Activated gamma-delta T cell treated with Interleukin-2 at 50 U/mL for 16 hours (primary cell): Measurements from ENCODE around the gene PRICKLE2.

ENCODE experiments used
- DNase-seq: peaks from one replicate; pipeline ENCODE4 v3.0.0-alpha.2; 2020

Gene PRICKLE2

DNA sequence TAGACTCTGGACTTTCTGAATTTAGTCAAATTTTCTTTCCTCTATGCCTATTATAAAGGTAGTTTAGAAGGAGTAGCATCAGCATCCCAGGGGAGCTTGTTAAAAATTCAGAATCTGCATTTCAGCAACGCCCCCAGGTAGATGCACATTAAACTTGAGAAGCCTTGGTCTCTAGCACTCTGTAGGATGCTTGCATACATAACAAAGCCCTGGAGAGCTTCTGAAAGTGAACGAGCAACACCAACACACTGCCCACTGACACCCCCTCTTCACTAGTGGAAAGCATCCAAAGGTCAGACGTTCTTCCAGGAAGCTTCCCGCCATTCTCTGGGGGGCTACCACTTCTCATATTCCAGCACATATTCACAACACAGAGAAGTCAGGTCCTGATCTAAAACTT is 6.5 kb downstream of the PRICKLE2 start:
- DNase-seq, result no peak

GRCh38 chr3:64218329-64218728 is 6.9 kb downstream of the PRICKLE2 start:
- no peak for DNase-seq

GRCh38 chr3:64216274-64217147 is 8.8 kb downstream of the PRICKLE2 start:
- no peak for DNase-seq

DNA sequence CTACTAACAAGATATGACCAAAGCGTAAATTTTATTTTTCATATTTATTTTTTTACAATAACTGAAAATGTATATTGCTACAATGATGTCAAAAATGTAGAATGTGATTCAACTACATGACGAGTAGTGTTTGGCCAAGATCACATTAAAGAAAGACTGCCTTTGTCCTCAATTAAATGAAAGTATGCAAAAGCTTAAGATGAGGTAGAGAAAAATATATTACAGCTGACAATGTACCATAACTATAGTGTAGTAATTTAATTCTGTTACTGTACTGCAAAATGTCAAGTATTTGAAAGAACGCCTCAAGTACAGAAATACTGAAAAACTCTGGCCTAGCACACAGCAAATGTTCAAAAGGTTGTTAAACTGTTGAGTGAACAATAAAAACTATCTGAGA is 9.7 kb downstream of the PRICKLE2 start:
- DNase-seq, result no peak

GRCh38 chr3:64215103-64215502 is 10.2 kb downstream of the PRICKLE2 start:
- no peak for DNase-seq

DNA sequence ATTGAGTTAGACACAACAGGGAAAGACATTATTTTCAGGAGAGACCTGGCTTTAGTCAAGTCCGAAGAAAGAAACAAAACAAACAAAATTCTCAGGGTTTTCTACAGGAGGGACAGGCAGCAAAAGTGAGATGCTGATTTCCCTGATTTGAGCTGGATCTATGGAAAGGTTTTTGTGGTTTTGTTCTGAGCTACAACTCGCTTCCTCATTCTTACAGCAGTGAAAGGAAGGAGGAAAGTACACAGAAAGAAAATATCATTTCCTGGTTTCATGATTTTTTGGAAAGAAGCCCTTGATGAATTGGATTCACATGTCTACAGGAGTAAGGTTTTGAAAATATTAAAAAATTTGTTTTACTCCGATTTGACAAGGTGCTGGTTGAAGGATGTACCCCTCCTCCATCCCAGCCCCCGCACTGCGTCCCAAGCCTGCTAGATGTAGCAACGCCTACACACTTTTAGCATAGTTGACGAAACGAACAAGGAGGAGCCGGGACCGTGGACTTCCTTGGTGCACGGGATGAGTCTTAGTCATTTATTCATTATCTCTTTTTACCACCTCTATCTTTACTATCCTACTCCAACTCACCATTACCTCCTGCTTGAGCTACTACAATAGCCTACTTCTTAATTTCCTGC is 10.8 kb downstream of the PRICKLE2 start:
- no peak for DNase-seq

GRCh38 chr3:64213962-64214379 is 11.3 kb downstream of the PRICKLE2 start:
- DNase-seq, result no peak

DNA sequence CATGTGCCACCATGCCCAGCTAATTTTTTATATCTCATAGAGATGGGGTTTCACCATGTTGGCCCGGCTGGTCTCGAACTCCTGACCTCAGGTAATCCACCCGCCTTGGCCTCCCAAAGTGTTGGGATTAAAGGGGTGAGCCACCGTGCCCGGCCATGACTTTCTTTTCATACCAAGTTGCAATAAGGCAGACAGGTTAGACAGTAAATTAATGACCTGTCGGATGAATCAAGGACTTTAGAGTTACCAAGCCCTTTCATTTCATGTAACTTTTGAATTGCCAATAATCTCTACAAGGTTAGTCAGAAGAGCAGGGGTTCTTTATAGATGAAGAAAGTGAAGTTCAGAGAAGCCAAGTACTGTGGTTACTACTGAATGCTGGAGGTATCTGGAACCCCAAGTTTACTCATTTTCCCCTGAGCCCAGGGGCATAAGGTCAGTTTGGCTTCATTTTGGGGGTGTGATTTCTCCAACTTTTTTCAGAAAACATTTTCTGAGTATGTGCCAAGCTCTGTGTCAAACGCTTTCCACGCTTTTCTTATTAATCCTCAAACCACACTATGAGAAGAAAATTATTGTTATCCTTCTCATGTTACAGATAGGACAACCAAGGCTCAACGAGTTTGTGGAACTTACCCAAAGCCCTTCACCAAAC is 11.9 kb downstream of the PRICKLE2 start:
- no peak for DNase-seq

DNA sequence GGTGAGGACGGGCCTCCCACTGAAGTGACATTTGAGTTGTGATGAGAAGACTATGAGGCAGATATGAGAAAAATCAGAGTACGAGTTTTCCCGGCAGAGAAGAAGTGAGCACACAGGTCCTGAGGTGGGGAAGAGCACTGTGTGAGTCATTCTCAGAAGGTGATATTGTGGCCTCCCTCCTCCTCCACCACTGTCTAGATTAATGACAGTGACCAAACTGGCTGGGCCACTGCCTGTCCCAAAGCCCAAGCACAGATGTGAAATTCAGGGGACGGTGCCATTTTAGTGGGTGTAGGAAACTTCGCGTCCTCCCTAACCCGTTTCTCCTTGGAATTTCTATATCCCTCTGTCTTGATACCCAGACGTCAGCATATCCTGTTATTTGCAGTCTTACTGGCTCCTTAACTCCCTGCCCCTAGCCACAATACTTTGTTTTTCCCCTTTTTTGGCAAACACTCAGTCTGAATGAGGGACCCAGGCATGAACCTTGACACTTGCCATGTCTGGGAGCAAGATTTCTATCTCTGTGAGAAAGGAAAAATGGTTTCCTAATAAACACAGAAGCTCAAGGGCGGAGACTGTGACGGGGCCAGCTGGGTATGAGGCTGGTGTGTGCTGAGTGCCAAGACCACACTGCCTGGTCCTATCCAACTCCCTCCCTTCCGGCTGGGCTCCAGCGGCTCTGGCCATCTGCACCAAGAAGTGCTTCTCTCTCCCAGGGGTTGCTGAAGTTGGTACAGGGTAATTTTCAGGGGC is 15.2 kb downstream of the PRICKLE2 start:
- DNase-seq, result no peak

DNA sequence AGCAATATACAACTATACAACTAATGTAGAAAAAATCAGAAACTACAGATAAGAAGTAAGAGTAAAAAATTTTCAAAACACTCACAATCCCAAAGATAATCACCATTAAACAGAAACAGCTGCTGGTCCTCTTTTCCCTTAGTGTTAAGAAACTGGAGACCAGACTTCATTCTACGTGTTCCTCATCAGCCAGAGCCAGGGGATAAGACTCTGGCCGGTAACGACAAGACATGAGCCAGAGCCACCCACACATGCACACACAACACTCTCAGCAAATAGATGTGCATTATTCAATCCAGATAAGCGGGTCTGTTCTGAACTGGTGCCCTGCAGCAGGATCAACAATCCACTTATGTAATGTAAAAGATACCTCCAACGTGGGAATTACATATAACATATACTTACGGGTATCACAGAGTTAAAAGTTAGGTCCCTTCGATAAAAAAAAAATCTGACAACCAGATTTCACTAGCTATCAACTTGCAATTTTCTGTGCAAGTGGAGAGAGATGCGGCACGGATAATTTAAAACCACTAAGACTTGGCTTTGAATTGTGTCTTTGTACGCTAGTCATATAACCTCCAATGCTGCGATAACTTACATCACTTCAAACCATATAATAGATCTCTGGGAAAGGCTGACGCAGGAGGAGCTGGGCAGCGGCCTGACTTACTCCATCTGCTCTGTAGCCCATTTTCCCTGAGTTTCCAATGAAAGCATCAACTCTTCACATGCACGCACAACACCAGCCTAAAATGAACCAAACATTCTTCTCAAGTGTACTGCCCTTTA is 17.8 kb downstream of the PRICKLE2 start:
- no peak for DNase-seq

DNA sequence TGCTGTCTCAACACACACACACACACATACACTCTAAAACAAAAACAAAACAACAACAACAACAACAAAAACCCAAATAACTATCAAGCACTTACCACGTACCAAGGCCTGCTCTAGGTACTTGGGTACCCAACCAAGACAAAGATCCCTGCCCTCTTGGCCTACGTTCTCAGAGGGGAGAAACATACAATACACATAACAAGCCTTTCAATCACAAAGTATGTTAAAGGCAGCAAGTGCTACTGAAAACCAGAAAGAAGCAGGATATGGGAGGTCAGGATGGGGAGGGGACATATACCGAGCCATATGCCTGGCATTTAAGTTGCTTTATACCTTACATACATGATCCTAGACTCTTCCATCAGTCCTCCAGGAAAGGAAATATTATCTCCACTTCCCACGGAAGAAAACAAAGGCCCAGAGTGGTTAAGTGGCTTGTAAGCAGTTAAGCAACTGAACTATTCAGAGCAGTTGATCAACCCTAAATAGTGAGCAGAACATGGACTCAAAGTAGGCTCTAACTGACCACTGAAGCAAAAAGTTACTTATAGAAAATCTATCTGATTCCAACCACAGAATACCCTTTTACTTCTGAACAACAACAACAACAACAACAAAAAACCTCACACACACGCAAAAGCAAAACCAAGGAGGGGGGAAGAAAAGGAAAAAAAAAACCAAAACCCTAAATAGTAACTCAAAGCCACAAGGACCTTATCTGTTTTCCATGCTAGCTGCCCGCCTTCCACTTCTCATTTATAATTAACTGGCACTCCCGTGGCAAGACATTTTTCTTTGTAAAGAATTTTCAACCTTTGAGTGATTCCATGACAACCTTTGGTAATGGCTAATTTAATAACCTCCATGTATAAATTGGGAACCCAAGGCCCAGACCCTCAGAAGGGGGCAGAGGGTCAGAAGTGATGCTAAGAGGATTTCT is 21.0 kb downstream of the PRICKLE2 start:
- DNase-seq, result no peak

DNA sequence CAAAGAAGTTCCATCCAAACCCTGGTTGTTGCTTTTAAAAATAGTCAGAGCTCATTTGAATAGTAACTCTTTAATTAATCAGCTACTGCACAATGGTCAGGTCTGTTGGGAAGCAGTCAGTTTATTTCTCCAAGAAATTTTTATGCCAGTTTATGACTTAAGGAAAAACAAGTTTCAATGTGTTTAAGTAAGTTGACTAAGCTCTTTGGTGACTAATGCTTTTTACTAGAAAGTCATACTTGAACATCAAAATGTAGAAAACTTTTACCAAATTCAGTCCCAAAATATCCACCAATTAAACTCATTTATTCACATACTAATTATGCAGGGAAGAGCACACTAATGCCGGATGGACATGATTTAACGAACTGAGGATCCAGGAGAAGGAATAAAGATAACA is 22.1 kb downstream of the PRICKLE2 start:
- no peak for DNase-seq

GRCh38 chr3:64199932-64200331 is 25.3 kb downstream of the PRICKLE2 start:
- DNase-seq, result no peak

DNA sequence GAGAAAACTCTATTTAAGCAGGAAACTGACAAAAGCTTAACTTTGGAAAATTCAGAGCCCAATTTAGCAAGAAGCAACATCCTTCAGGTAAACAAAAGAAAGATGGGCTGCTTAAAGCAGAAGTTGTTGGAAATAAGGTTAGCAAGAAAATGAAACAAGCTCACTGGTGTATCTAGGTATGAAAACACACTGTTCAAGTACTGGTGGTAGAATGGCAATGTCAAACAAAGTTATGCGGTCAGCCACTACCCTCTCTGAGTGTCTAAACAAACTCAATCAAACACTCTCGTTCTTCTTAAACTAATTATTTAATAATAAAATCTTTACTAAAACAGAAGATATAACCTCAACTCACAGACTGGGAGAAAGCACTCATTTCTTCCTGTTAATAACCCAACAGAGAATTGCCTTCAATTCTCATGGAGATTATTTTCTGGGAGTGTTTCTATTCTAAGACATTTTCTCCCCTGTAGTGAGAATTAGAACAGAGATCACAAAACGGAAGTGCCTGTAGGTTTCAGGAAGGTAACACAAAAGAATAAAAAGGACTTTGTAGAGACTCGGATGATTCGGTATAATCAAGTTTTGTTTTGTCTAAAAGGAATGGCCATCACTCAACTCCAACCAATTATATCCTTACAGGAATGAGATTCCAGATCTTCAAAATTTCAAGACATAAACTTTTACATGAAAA is 28.9 kb downstream of the PRICKLE2 start:
- DNase-seq, result no peak

GRCh38 chr3:64195789-64196188 is 29.5 kb downstream of the PRICKLE2 start:
- DNase-seq, result no peak

DNA sequence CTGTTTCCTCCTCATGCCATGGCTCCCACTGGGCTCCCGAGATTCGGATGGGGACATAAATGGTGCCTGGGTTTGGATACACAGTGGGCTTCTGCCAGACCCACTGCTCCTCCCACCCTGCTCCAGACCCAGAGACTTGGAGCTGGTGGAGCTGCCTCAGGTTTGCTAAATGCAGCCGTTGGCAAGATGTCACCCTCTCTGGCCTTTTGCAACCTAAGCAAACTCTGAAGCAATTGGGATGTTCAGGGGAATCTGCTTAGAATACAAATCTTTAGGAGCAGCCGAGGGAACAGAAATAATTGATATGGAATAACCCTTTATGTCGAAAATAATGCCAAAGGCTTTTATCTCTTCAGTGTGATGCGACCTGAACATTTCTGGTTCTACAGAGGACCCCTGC is 33.4 kb downstream of the PRICKLE2 start:
- no peak for DNase-seq

- no peak for DNase-seq
Measured at GRCh38 chr3:64190517-64191515, 34.5 kb downstream of the PRICKLE2 start.

DNA sequence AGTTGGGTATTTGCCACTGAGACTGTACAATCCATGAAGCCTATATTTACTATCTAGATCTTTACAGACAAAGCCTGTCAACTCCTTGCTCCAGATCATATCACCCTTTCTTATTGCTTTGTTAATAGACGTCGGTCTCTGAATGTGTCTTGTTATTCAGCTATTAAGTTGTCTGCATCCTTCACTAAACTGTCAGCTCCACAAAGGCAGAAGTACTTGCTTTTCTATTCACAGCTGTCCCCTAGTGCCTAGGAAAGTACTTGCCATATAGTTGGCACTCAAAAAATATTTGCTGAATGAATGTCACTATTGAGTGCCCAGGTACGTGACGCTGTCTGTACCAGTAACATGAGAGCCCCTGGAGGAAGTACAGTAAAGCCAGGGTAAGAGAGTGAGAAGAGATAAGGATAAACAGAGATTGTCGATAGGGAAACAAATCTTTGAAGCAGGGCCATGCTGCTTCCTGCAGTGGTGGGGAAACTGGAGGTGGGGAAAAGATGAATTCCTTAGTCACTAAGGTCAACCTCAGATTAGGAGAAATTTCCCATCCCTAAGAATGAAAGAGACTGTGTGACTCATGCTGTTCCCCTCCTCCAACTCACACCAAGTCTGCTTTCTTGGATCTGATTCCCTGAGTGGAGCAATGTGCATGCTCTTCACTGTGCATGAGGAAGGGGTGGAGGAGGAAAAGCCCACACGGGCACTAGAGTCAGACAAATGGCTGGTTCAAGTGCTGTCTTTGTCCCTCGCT is 36.3 kb downstream of the PRICKLE2 start:
- no peak for DNase-seq
